ENCODE results near the gene DNAAF1.
"Not testable (repeated sequence)": the region's sequence is repeated elsewhere in the genome, so short reads cannot be mapped to it uniquely, and the experiment has no call there.

DNAAF1 gene

DNA sequence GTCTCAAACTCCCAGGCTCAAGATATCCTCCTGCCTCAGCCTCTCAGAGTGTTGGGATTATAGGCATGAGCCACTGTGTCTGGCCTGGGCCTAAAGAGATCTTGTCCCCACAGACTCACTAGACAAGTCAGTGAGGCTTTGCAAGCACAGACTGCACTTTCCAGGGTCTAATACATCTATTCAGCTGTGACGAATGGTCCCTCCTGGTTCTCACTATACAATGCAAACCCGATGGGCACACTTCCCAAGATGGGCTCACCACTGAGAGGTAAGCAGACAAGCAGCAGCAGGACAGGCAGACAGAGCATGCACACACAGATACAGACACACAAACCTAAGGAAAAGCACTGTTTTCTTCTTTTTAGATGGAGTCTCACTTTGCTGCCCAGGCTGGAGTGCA lies 37.2 kb upstream of the DNAAF1 start:
- Histone ChIP-seq H3K4me2 (no peak overlapping the region), H3K4me3 (no peak overlapping the region), H3K4me1 (peaks cover 9 to 62% (median 40%) of the 10 kb centered on the region in 10 experiments), H3K9ac (no peak overlapping the region), H3K36me3 (peaks cover 17 to 54% (median 37%) of the 10 kb centered on the region in 11 experiments; a peak in 21 of 22 replicates), H3K27ac (no peak overlapping the region), H3K9me3 (replicated peaks in 1 of 11) (no peaks in the 10 kb centered on the region), H4K20me1 (peaks cover 97 to 100% (median 100%) of the 10 kb centered on the region in 11 experiments), H3K27me3 (no peaks in the 10 kb centered on the region)
- no peak for TF ChIP-seq Cebpa-rat (IDR thresholded peaks at IDR 0.05)

- H4K20me1 ChIP-seq: peaks cover 78 to 100% (median 98%) of the 10 kb centered on the region in 11 experiments
- H3K27me3 ChIP-seq: no peaks in the 10 kb centered on the region
- H3K4me1 ChIP-seq: peaks cover 23 to 54% (median 41%) of the 10 kb centered on the region in 10 experiments
- H3K27ac ChIP-seq: no peak overlapping the region
- H3K9ac ChIP-seq: no peak overlapping the region
- no peak overlapping the region for H3K4me3 ChIP-seq
- H3K9me3 ChIP-seq (replicated peaks in 1 of 11): no peaks in the 10 kb centered on the region
- peaks cover 17 to 48% (median 34%) of the 10 kb centered on the region in 11 experiments; a peak in 21 of 22 replicates for H3K36me3 ChIP-seq
- no peak overlapping the region for H3K4me2 ChIP-seq
- TF ChIP-seq Cebpa-rat (IDR thresholded peaks at IDR 0.05): no peak
Observed at GRCh38 chr16:84109598-84110335, 35.3 kb upstream of the DNAAF1 start.

DNA sequence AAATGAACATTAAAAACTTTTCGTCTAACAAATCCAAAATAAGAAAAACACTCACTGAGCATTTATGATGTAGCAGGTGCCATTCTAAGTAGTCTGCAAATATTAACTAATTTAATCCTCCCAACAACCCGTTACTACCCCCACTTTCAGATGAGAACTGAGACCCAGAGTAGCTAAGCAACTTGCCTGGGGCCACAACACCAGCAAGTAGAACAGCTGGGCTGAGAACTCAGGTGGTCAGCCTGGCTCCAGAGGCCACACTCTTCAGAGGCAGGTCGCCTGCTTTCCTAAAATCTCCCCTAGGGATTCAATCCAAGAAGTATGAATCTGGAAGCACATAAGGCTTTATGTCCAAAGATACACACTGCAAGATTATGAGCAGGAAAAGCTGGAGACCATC lies 34.6 kb upstream of the DNAAF1 start:
- Histone ChIP-seq H4K20me1 (peaks cover 74 to 100% (median 98%) of the 10 kb centered on the region in 11 experiments), H3K27ac (no peak overlapping the region), H3K27me3 (no peaks in the 10 kb centered on the region), H3K36me3 (peaks cover 17 to 48% (median 34%) of the 10 kb centered on the region in 11 experiments; a peak in 21 of 22 replicates), H3K4me2 (no peak overlapping the region), H3K9ac (peak overlapping the region in 1 of 11 experiments; percentile 6; a peak in 1 of 22 replicates), H3K4me1 (peaks cover 26 to 54% (median 42%) of the 10 kb centered on the region in 10 experiments), H3K4me3 (no peak overlapping the region), H3K9me3 (replicated peaks in 1 of 11) (no peaks in the 10 kb centered on the region)
- TF ChIP-seq Cebpa-rat (IDR thresholded peaks at IDR 0.05): no peak

- TF ChIP-seq Cebpa-rat (IDR thresholded peaks at IDR 0.05): no peak
- Histone ChIP-seq H3K4me3 (no peak overlapping the region), H3K9ac (peak overlapping the region in 1 of 11 experiments; percentile 29; a peak in 1 of 22 replicates), H3K9me3 (replicated peaks in 1 of 11) (no peaks in the 10 kb centered on the region), H3K27ac (no peak overlapping the region), H3K27me3 (no peaks in the 10 kb centered on the region), H4K20me1 (peaks cover 64 to 94% (median 88%) of the 10 kb centered on the region in 11 experiments), H3K4me2 (peak overlapping the region in 3 of 11 experiments; percentile 11 to 19 (median 15); a peak in 3 of 22 replicates), H3K4me1 (peaks cover 23 to 47% (median 34%) of the 10 kb centered on the region in 10 experiments), H3K36me3 (peaks cover 17 to 48% (median 34%) of the 10 kb centered on the region in 11 experiments; a peak in 21 of 22 replicates)
Observed at GRCh38 chr16:84111525-84111924, 33.6 kb upstream of the DNAAF1 start.

DNA sequence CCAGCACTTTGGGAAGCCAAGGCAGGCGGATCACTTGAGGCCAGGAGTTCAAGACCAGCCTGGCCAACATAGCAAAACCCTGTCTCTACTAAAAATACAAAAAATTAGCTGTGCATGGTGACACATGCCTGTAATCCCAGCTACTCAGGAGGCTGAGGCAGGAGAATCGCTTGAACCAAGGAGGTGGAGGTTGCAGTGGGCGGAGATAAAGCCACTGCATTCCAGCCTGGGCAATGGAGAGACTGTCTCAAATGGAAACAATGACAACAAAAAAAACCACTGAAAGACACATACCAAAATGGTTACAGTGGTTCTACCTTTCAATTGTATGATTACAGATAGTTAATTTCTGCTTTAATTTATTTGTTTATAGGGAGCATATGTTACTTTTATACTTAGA lies 33.2 kb upstream of the DNAAF1 start:
- not testable (repeated sequence) for H3K27ac ChIP-seq; H3K9me3 ChIP-seq (replicated peaks in 1 of 11); H3K27me3 ChIP-seq; H3K4me3 ChIP-seq
- H4K20me1 ChIP-seq: peaks cover 60 to 89% (median 84%) of the 10 kb centered on the region in 11 experiments
- H3K4me1 ChIP-seq: peaks cover 23 to 43% (median 30%) of the 10 kb centered on the region in 10 experiments
- H3K9ac ChIP-seq: peak overlapping the region in 1 of 11 experiments; percentile 29; a peak in 1 of 22 replicates
- H3K4me2 ChIP-seq: peak overlapping the region in 2 of 11 experiments; percentile 15 to 19; a peak in 3 of 22 replicates
- H3K36me3 ChIP-seq: peaks cover 17 to 46% (median 34%) of the 10 kb centered on the region in 11 experiments; a peak in 21 of 22 replicates

GRCh38 chr16:84115919-84116719 lies 29.0 kb upstream of the DNAAF1 start:
- Histone ChIP-seq H3K27ac (peak overlapping the region; percentile 84 to 96 (median 92)), H4K20me1 (peaks cover 18 to 48% (median 42%) of the 10 kb centered on the region in 11 experiments; a peak in 20 of 22 replicates), H3K27me3 (no peaks in the 10 kb centered on the region), H3K9ac (peak overlapping the region; percentile 92 to 98 (median 95)), H3K4me2 (peak overlapping the region; percentile 77 to 96 (median 90)), H3K4me3 (peak overlapping the region; percentile 85 to 99 (median 89)), H3K36me3 (peaks cover 0 to 4% (median 3%) of the 10 kb centered on the region in 11 experiments; a peak in 10 of 22 replicates), H3K4me1 (peaks cover 28 to 42% (median 34%) of the 10 kb centered on the region in 10 experiments), H3K9me3 (replicated peaks in 1 of 11) (no peaks in the 10 kb centered on the region)
- no peak for TF ChIP-seq Cebpa-rat (IDR thresholded peaks at IDR 0.05)

DNA sequence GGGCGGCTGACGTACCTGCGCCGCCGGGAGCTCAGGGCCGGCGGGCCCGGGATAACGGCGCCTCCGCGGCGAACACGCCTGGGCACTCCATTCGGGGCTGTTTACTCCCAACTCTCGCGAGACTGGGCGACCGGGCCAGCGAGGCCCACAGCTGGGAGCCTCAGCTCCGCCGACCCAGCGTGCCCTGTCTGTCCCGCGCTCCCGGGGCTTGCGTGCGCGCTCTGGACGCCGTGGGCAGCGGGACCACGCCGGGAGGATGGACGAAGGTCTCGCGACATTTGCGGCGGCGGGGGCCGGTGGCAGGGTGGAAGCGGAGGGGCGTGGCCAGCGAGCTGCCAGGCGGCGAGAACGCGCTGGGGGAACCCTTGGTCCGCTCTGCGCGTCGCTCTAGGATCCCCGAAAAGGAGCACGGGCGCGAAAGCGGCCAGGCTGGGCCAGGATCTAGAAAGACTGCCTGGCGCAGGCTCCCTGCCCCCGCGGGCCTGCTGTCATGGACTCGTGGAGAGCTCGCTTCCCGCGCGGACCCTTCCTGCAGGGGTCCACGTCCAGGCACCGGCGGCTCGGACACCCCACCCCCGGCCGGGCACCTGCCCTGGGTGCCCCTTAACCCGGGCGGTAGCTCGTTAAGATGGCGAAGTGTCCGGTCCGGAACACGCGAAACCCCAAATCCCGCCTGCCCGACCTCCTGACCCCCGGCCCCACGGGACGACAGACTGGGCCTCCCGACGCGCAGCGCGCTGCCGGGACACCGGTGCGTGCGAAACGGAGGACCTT lies 28.2 kb upstream of the DNAAF1 start, which contains the start of gene MBTPS1:
Gene MBTPS1 (minus strand): TSS at position 223 of the 774 bp plus-strand sequence. CDS start 15,159 bp downstream, outside the sequence.
- Histone ChIP-seq H3K27ac (peak within 1 kb of the TSS; percentile 84 to 96 (median 92)), H3K9ac (peak within 1 kb of the TSS; percentile 92 to 98 (median 95)), H3K4me1 (peaks cover 26 to 36% (median 31%) of the 10 kb centered on the region in 10 experiments), H3K4me3 (peak within 1 kb of the TSS; percentile 85 to 99 (median 89)), H3K9me3 (replicated peaks in 1 of 11) (no peaks in the 10 kb centered on the region), H3K4me2 (peak within 1 kb of the TSS; percentile 85 to 97 (median 95)), H4K20me1 (peaks cover 10 to 40% (median 34%) of the 10 kb centered on the region in 11 experiments; a peak in 20 of 22 replicates), H3K27me3 (no peaks in the 10 kb centered on the region), H3K36me3 (peaks cover 0 to 12% (median 3%) of the 10 kb centered on the region in 11 experiments; a peak in 10 of 22 replicates)
- TF ChIP-seq Cebpa-rat (IDR thresholded peaks at IDR 0.05): no peak

- Histone ChIP-seq H3K27ac (peak overlapping the region; percentile 84 to 96 (median 92); a peak in 21 of 22 replicates), H4K20me1 (peaks cover 5 to 34% (median 28%) of the 10 kb centered on the region in 11 experiments; a peak in 18 of 22 replicates), H3K36me3 (peaks cover 3 to 17% (median 8%) of the 10 kb centered on the region in 11 experiments; a peak in 20 of 22 replicates), H3K27me3 (no peaks in the 10 kb centered on the region), H3K9ac (peak overlapping the region; percentile 92 to 98 (median 95)), H3K4me3 (peak overlapping the region; percentile 85 to 99 (median 89)), H3K4me2 (peak overlapping the region; percentile 85 to 97 (median 95)), H3K9me3 (replicated peaks in 1 of 11) (no peaks in the 10 kb centered on the region), H3K4me1 (peaks cover 25 to 36% (median 29%) of the 10 kb centered on the region in 10 experiments)
- TF ChIP-seq Cebpa-rat (IDR thresholded peaks at IDR 0.05): no peak
Observed at GRCh38 chr16:84117494-84117843, 27.6 kb upstream of the DNAAF1 start.

- H3K4me2 ChIP-seq: peak overlapping the region in 10 of 11 experiments; percentile 85 to 96 (median 94); a peak in 13 of 22 replicates
- H3K36me3 ChIP-seq: peaks cover 11 to 26% (median 16%) of the 10 kb centered on the region in 11 experiments; a peak in 20 of 22 replicates
- H3K9me3 ChIP-seq (replicated peaks in 1 of 11); H3K27me3 ChIP-seq; H3K4me3 ChIP-seq; H3K27ac ChIP-seq: not testable (repeated sequence)
- H3K4me1 ChIP-seq: peaks cover 25 to 36% (median 29%) of the 10 kb centered on the region in 10 experiments
- H4K20me1 ChIP-seq: peaks cover 4 to 26% (median 20%) of the 10 kb centered on the region in 11 experiments; a peak in 15 of 22 replicates
- peak overlapping the region in 4 of 11 experiments; percentile 95 to 96 (median 95); a peak in 4 of 22 replicates for H3K9ac ChIP-seq
Observed at GRCh38 chr16:84118315-84118714, 26.8 kb upstream of the DNAAF1 start.
